ENCODE data around the gene CH25H. TPM values are rescaled to one million over a fixed set of nuclear protein-coding genes. Genes with fewer than 3 reads are reported as not detected.

CH25H gene
- total and polyA plus RNA-seq, 2 donors from 2014 or later, result 1.2 to 3.2 TPM

GRCh38 chr10:89228962-89229361, 21.8 kb upstream of the CH25H start:
- intact Hi-C loops (cut with DNase I), result no loop called here
- no peaks in the 10 kb centered on the region for H3K4me1 ChIP-seq (ENCODE audit: control insufficient read depth in 2 of 3, insufficient read depth in 2 of 3, low read depth in 1 of 3, low read length in 3 of 3)
- no peak overlapping the region for H3K9ac ChIP-seq (ENCODE audit: low read length in 3 of 3)
- H3K27ac ChIP-seq (ENCODE audit: low read depth in 2 of 2, low read length in 2 of 2), result no peak overlapping the region
- H3K27me3 ChIP-seq (ENCODE audit: control insufficient read depth, insufficient read depth, low read length), result no peaks in the 10 kb centered on the region
- H3K4me3 ChIP-seq (ENCODE audit: low read length in 3 of 3), result no peak overlapping the region
- TF ChIP-seq CTCF (IDR thresholded peaks at IDR 0.05; ENCODE audit: borderline replicate concordance, extremely low read depth, insufficient read depth), result no peak
- H3K9me3 ChIP-seq (ENCODE audit: control insufficient read depth in 2 of 3, insufficient read depth in 1 of 3, low read length in 3 of 3), result no peaks in the 10 kb centered on the region
- no peak for FAIRE-seq
- no peak for DNase-seq
- peaks cover 0 to 5% (median 2%) of the 10 kb centered on the region in 3 donors for H3K36me3 ChIP-seq (ENCODE audit: control insufficient read depth in 2 of 3, insufficient read depth in 3 of 3, low read length in 3 of 3)

- H3K9ac ChIP-seq (ENCODE audit: low read length in 3 of 3), result no peak overlapping the region
- H3K27ac ChIP-seq (ENCODE audit: low read depth in 2 of 2, low read length in 2 of 2), result no peak overlapping the region
- H3K4me3 ChIP-seq (ENCODE audit: low read length in 3 of 3), result no peak overlapping the region
- H3K9me3 ChIP-seq (ENCODE audit: control insufficient read depth in 2 of 3, insufficient read depth in 1 of 3, low read length in 3 of 3), result no peaks in the 10 kb centered on the region
- H3K36me3 ChIP-seq (ENCODE audit: control insufficient read depth in 2 of 3, insufficient read depth in 3 of 3, low read length in 3 of 3), result peaks cover 0 to 11% (median 2%) of the 10 kb centered on the region in 3 donors
- H3K27me3 ChIP-seq (ENCODE audit: control insufficient read depth, insufficient read depth, low read length), result no peaks in the 10 kb centered on the region
- DNase-seq (no peak), FAIRE-seq (no peak)
- no peak for TF ChIP-seq CTCF (IDR thresholded peaks at IDR 0.05; ENCODE audit: borderline replicate concordance, extremely low read depth, insufficient read depth)
- intact Hi-C loops (cut with DNase I), result no loop called here
- no peaks in the 10 kb centered on the region for H3K4me1 ChIP-seq (ENCODE audit: control insufficient read depth in 2 of 3, insufficient read depth in 2 of 3, low read depth in 1 of 3, low read length in 3 of 3)
Measured at GRCh38 chr10:89228146-89228545, 21.0 kb upstream of the CH25H start.

- Histone ChIP-seq H3K9me3 (ENCODE audit: control insufficient read depth in 2 of 3, insufficient read depth in 1 of 3, low read length in 3 of 3) (no peaks in the 10 kb centered on the region), H3K36me3 (ENCODE audit: control insufficient read depth in 2 of 3, insufficient read depth in 3 of 3, low read length in 3 of 3) (peaks cover 0 to 16% (median 2%) of the 10 kb centered on the region in 3 donors), H3K27ac (ENCODE audit: low read depth in 2 of 2, low read length in 2 of 2) (no peak overlapping the region), H3K4me1 (ENCODE audit: control insufficient read depth in 2 of 3, insufficient read depth in 2 of 3, low read depth in 1 of 3, low read length in 3 of 3) (no peaks in the 10 kb centered on the region), H3K9ac (ENCODE audit: low read length in 3 of 3) (no peak overlapping the region), H3K27me3 (ENCODE audit: control insufficient read depth, insufficient read depth, low read length) (no peaks in the 10 kb centered on the region), H3K4me3 (ENCODE audit: low read length in 3 of 3) (no peak overlapping the region)
- no peak for DNase-seq
- no peak for TF ChIP-seq CTCF (IDR thresholded peaks at IDR 0.05; ENCODE audit: borderline replicate concordance, extremely low read depth, insufficient read depth)
- intact Hi-C loops (cut with DNase I), result no loop called here
- FAIRE-seq, result no peak
Measured at GRCh38 chr10:89226891-89227290, 19.8 kb upstream of the CH25H start.

Data from kidney (tissue), 14 donors.